ENCODE data around the gene GALNT10. TPM values are rescaled to one million over a fixed set of nuclear protein-coding genes. Genes with fewer than 3 reads are reported as not detected.

Gene GALNT10
- total RNA-seq, 2 experiments from 2014 or later: 12.9 to 15.2 TPM

- no peaks in the 10 kb centered on the region for H3K9me3 Mint-ChIP-seq
- ATAC-seq (no peak), DNase-seq (no peak)
- intact Hi-C loops (cut with micrococcal nuclease): no loop called here
- H3K27me3 Mint-ChIP-seq: no peaks in the 10 kb centered on the region
- peak overlapping the region; percentile 84 for H3K27ac Mint-ChIP-seq
- TF ChIP-seq CTCF (IDR thresholded peaks at IDR 0.05): no peak
- peaks cover 7% of the 10 kb centered on the region for H3K36me3 Mint-ChIP-seq (ENCODE audit: low read depth)
- ChIA-PET POLR2A (interaction anchor here (1.5 to 1.6 kb wide), 2 partner anchors 11 to 16 kb away, joined by 4 to 6 read pairs; no protein-coding TSS in a partner anchor), CTCF (interaction anchor here (1.2 to 2.4 kb wide), 2 partner anchors 23 to 169 kb away, joined by 3 to 8 read pairs; no protein-coding TSS in a partner anchor)
- peaks cover 37% of the 10 kb centered on the region for H3K4me1 Mint-ChIP-seq (ENCODE audit: low read depth)
- no peak overlapping the region for H3K4me3 Mint-ChIP-seq
These were observed 23.1 kb downstream of the GALNT10 start for GRCh38 chr5:154213592-154213991.

GRCh38 chr5:154214371-154215106 lies 24.0 kb downstream of the GALNT10 start:
- H3K27ac Mint-ChIP-seq: peak overlapping the region; percentile 84
- peak; percentile 94 for ATAC-seq
- CTCF ChIA-PET: interaction anchor here (0.7 to 1.5 kb wide), 2 partner anchors 24 to 31 kb away, joined by 3 to 5 read pairs; no protein-coding TSS in a partner anchor
- TF ChIP-seq CTCF (IDR thresholded peaks at IDR 0.05): no peak
- H3K27me3 Mint-ChIP-seq: no peaks in the 10 kb centered on the region
- peaks cover 7% of the 10 kb centered on the region for H3K36me3 Mint-ChIP-seq (ENCODE audit: low read depth)
- intact Hi-C loops (cut with micrococcal nuclease): no loop called here
- peak overlapping the region; percentile 30 for H3K4me3 Mint-ChIP-seq
- H3K9me3 Mint-ChIP-seq: no peaks in the 10 kb centered on the region
- H3K4me1 Mint-ChIP-seq (ENCODE audit: low read depth): peaks cover 37% of the 10 kb centered on the region
- DNase-seq: peak; percentile 25
- POLR2A ChIA-PET: interaction anchor here (1.7 to 1.8 kb wide), 2 partner anchors 15 to 17 kb away, joined by 4 to 9 read pairs; no protein-coding TSS in a partner anchor

- ChIA-PET CTCF (interaction anchor here (0.9 to 2.3 kb wide), 6 partner anchors 10 to 36 kb away, joined by 3 to 11 read pairs (median 5); partner anchors contain the start of gene GALNT10), POLR2A (interaction anchor here (0.6 to 1.8 kb wide), 9 partner anchors 8 to 130 kb away, joined by 3 to 9 read pairs (median 4); no protein-coding TSS in a partner anchor)
- ATAC-seq (no peak), DNase-seq (no peak)
- Mint-ChIP-seq H3K36me3 (ENCODE audit: low read depth) (peaks cover 10% of the 10 kb centered on the region), H3K27ac (no peak overlapping the region), H3K9me3 (no peaks in the 10 kb centered on the region), H3K4me1 (ENCODE audit: low read depth) (peaks cover 43% of the 10 kb centered on the region), H3K4me3 (no peak overlapping the region), H3K27me3 (no peaks in the 10 kb centered on the region)
- intact Hi-C loops (cut with micrococcal nuclease): no loop called here
- no peak for TF ChIP-seq CTCF (IDR thresholded peaks at IDR 0.05)
These were observed 25.2 kb downstream of the GALNT10 start for GRCh38 chr5:154215571-154216325.

GRCh38 chr5:154217462-154217861 lies 26.9 kb downstream of the GALNT10 start:
- Mint-ChIP-seq H3K36me3 (ENCODE audit: low read depth) (peaks cover 7% of the 10 kb centered on the region), H3K4me1 (ENCODE audit: low read depth) (peaks cover 57% of the 10 kb centered on the region), H3K27ac (no peak overlapping the region), H3K27me3 (no peaks in the 10 kb centered on the region), H3K4me3 (no peak overlapping the region), H3K9me3 (no peaks in the 10 kb centered on the region)
- intact Hi-C loops (cut with micrococcal nuclease): no loop called here
- ATAC-seq (no peak), DNase-seq (no peak)
- ChIA-PET CTCF (interaction anchor here (2.3 kb wide), 1 partner anchor 20 kb away, joined by 11 read pairs; no protein-coding TSS in a partner anchor), POLR2A (interaction anchor here (0.8 to 1.3 kb wide), 2 partner anchors 18 to 27 kb away, joined by 3 read pairs; partner anchors contain the start of gene GALNT10)
- TF ChIP-seq CTCF (IDR thresholded peaks at IDR 0.05): no peak

All from activated CD8-positive, alpha-beta T cell treated with anti-CD3 and anti-CD28 coated beads for 36 hours (primary cell).